Measurements from ENCODE around the gene LAMB1.

DNA sequence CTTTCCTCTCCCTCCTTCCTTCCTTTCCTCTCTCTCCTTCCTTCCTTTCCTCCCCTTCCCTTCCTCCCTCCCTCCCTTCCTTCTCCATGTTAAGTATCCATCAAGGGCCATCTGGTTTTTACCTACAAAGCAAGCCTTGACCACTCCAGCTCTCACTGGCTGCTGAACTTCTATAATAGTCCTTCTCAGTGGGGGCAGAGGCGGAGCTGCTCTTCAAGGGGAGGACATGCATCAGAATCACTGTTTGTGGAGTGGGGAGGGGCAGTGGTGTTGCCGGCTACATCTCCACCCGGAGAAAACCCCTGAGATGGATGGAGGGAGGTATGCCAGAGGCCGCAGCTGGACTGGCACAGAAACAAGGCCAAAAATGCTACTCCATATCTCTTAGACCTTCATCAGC, 25.9 kb downstream of the LAMB1 start:
- TF ChIP-seq, protein P1, sequence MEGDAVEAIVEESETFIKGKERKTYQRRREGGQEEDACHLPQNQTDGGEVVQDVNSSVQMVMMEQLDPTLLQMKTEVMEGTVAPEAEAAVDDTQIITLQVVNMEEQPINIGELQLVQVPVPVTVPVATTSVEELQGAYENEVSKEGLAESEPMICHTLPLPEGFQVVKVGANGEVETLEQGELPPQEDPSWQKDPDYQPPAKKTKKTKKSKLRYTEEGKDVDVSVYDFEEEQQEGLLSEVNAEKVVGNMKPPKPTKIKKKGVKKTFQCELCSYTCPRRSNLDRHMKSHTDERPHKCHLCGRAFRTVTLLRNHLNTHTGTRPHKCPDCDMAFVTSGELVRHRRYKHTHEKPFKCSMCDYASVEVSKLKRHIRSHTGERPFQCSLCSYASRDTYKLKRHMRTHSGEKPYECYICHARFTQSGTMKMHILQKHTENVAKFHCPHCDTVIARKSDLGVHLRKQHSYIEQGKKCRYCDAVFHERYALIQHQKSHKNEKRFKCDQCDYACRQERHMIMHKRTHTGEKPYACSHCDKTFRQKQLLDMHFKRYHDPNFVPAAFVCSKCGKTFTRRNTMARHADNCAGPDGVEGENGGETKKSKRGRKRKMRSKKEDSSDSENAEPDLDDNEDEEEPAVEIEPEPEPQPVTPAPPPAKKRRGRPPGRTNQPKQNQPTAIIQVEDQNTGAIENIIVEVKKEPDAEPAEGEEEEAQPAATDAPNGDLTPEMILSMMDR (conservative IDR thresholded peaks at IDR 0.05; ENCODE audit: low read depth, low read length): no peak
- no peak for TF ChIP-seq EZH2 (IDR thresholded peaks at IDR 0.05; ENCODE audit: low read length, unreplicated experiment)
